GM23338 (cell line): Measurements from ENCODE around the gene FN3KRP.

Experiments
- EZH2 ChIP-seq: fragments of 200-600 bp; sonication (generic); IDR thresholded peaks from one replicate; pipeline ENCODE4 v1.8.0; 2017; ENCODE audit warnings: antibody characterized with exemption, mild to moderate bottlenecking, low read depth; ENCODE audit not compliant: unreplicated experiment
- POLR2AphosphoS5 ChIP-seq: IDR thresholded peaks from 2 replicates; pipeline ENCODE4 v1.6.1; 2016; ENCODE audit warnings: antibody characterized with exemption, low read depth
- TF ChIP-seq, protein P1 (sequence below), 2 experiments: fragments of 200-600 bp in 1 of 2; sonication (generic) in 1 of 2; conservative IDR thresholded peaks; 2 replicates each; pipeline versions ENCODE4 v1.5.1 to v1.6.1; 2016 to 2017; ENCODE audit warnings: antibody characterized with exemption in 2 of 2, low read depth in 2 of 2, mild to moderate bottlenecking in 2 of 2, moderate library complexity in 1 of 2

DNA sequence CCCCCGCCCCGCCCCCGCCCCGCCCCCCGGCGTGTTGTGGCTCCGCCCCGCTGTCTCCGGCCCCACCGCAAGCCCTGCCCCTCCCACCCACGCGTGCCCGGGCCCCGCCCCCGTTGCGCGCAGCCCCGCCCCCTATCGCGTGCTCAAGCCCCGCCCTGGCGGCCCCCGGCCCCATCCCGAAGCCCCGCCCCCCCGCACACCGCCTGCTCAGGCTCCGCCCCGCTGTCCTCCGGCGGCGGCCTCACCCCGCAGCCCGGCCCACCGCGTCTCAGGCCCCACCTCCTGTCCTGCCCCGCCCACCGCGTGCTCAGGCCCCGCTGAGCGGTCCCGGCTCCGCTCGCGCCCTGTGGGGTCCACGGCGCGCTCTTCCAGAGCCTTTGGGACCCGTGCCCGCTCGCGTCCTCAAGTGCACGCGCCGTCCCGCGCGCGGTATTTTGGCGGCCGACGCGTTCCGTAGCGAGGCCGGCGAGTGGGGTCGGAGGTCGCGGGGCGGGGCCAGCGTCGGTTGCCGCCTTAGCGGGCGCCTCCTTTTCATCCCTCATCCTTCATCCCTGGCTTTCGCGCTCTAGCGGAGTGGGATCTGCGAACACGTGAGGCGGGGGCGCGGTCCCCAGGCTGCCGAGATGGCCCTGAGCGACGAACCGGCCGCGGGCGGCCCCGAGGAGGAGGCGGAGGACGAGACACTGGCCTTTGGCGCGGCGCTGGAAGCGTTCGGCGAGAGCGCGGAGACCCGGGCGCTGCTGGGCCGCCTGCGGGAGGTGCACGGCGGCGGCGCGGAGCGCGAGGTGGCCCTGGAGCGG lies 35.3 kb downstream of the FN3KRP start, which contains the start of gene TBCD:
- TF ChIP-seq, protein P1, sequence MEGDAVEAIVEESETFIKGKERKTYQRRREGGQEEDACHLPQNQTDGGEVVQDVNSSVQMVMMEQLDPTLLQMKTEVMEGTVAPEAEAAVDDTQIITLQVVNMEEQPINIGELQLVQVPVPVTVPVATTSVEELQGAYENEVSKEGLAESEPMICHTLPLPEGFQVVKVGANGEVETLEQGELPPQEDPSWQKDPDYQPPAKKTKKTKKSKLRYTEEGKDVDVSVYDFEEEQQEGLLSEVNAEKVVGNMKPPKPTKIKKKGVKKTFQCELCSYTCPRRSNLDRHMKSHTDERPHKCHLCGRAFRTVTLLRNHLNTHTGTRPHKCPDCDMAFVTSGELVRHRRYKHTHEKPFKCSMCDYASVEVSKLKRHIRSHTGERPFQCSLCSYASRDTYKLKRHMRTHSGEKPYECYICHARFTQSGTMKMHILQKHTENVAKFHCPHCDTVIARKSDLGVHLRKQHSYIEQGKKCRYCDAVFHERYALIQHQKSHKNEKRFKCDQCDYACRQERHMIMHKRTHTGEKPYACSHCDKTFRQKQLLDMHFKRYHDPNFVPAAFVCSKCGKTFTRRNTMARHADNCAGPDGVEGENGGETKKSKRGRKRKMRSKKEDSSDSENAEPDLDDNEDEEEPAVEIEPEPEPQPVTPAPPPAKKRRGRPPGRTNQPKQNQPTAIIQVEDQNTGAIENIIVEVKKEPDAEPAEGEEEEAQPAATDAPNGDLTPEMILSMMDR (conservative IDR thresholded peaks at IDR 0.05; ENCODE audit: low read depth in 2 of 2): no peak
- TF ChIP-seq EZH2: no peak
- TF ChIP-seq POLR2AphosphoS5: peak; percentile 74
